GM23338 (cell line): ENCODE results near the gene IGF1R. TPM values are rescaled to one million over a fixed set of nuclear protein-coding genes. Genes with fewer than 3 reads are reported as not detected.

ENCODE experiments used
- ATAC-seq: fragments of 200-7000 bp; cut with Tn5 transposase; 3 replicates; pipeline ENCODE4 v1.9.1; 2020
- DNase-seq: peaks from one replicate; pipeline ENCODE4 v3.0.0-alpha.2; 2015; ENCODE audit warnings: low spot score
- H2AFZ ChIP-seq: fragments of 200-600 bp; sonication (generic); 2 replicates; pipeline ENCODE4 v1.8.0; 2016; ENCODE audit warnings: antibody characterized with exemption, mild to moderate bottlenecking, moderate library complexity
- H3F3A ChIP-seq: fragments of 200-600 bp; sonication (generic); replicated peaks from 2 replicates; pipeline ENCODE4 v1.8.0; 2017; ENCODE audit warnings: antibody characterized with exemption, mixed run types, low read depth
- H3K27ac ChIP-seq: fragments of 200-600 bp; sonication (generic); 2 replicates; pipeline ENCODE4 v1.6.1; 2016; ENCODE audit warnings: low read depth
- H3K27me3 ChIP-seq: fragments of 200-600 bp; sonication (generic); 2 replicates; pipeline ENCODE4 v1.8.0; 2016; ENCODE audit warnings: mild to moderate bottlenecking, mixed run types, moderate library complexity; ENCODE audit not compliant: insufficient read depth
- H3K36me3 ChIP-seq: fragments of 200-600 bp; sonication (generic); 2 replicates; pipeline ENCODE4 v1.8.0; 2016; ENCODE audit warnings: mild to moderate bottlenecking; ENCODE audit not compliant: insufficient read depth
- H3K4me1 ChIP-seq: fragments of 200-600 bp; sonication (generic); 2 replicates; pipeline ENCODE4 v1.8.0; 2016; ENCODE audit warnings: mild to moderate bottlenecking, moderate library complexity; ENCODE audit not compliant: insufficient read depth
- H3K4me2 ChIP-seq: fragments of 200-600 bp; sonication (generic); 2 replicates; pipeline ENCODE4 v1.7.1; 2017; ENCODE audit warnings: mixed run types
- H3K4me3 ChIP-seq: fragments of 200-600 bp; sonication (generic); 2 replicates; pipeline ENCODE4 v1.6.1; 2016; ENCODE audit warnings: mixed run types
- H3K79me2 ChIP-seq: fragments of 200-600 bp; sonication (generic); replicated peaks from 2 replicates; pipeline ENCODE4 v1.8.0; 2017; ENCODE audit warnings: mild to moderate bottlenecking; ENCODE audit not compliant: insufficient read depth
- H3K9me2 ChIP-seq: fragments of 200-600 bp; sonication (generic); 2 replicates; pipeline ENCODE4 v1.8.0; 2017; ENCODE audit not compliant: insufficient read depth
- H4K20me1 ChIP-seq: fragments of 200-600 bp; sonication (generic); replicated peaks from 2 replicates; pipeline ENCODE4 v1.8.0; 2017; ENCODE audit warnings: mild to moderate bottlenecking; ENCODE audit not compliant: insufficient read depth
- H3K27ac Mint-ChIP-seq: 2 replicates; pipeline ENCODE4 v1.8.0; 2020; ENCODE audit warnings: inconsistent platforms, mild to moderate bottlenecking, moderate library complexity, mixed read lengths
- H3K27me3 Mint-ChIP-seq: 3 replicates; pipeline ENCODE4 v1.8.0; 2022; ENCODE audit warnings: low read depth, mild to moderate bottlenecking, moderate library complexity, mixed read lengths, inconsistent platforms; ENCODE audit not compliant: insufficient read depth, poor library complexity
- H3K36me3 Mint-ChIP-seq: 3 replicates; pipeline ENCODE4 v1.8.0; 2021; ENCODE audit warnings: low read depth, mild to moderate bottlenecking, inconsistent platforms, moderate library complexity, mixed read lengths
- H3K4me1 Mint-ChIP-seq: 3 replicates; pipeline ENCODE4 v1.8.0; 2020; ENCODE audit warnings: mild to moderate bottlenecking, inconsistent platforms, mixed read lengths
- H3K4me3 Mint-ChIP-seq: 3 replicates; pipeline ENCODE4 v1.8.0; 2021; ENCODE audit warnings: moderate library complexity, mild to moderate bottlenecking, inconsistent platforms, mixed read lengths
- H3K9me3 Mint-ChIP-seq: 3 replicates; pipeline ENCODE4 v1.8.0; 2020; ENCODE audit warnings: moderate library complexity, mild to moderate bottlenecking, inconsistent platforms, mixed read lengths
- CREB1 ChIP-seq: fragments of 250-450 bp; sonication (Bioruptor Pico); IDR thresholded peaks from 2 replicates; pipeline ENCODE4 v1.5.0; 2020; ENCODE audit warnings: low read depth, mild to moderate bottlenecking, moderate library complexity
- EZH2 ChIP-seq: fragments of 200-600 bp; sonication (generic); IDR thresholded peaks from one replicate; pipeline ENCODE4 v1.8.0; 2017; ENCODE audit warnings: antibody characterized with exemption, mild to moderate bottlenecking, low read depth; ENCODE audit not compliant: unreplicated experiment
- EZH2phosphoT487 ChIP-seq: fragments of 200-600 bp; sonication (generic); IDR thresholded peaks from one replicate; pipeline ENCODE4 v1.8.1; 2018; ENCODE audit warnings: antibody characterized with exemption; ENCODE audit not compliant: unreplicated experiment
- JUNB ChIP-seq: IDR thresholded peaks from one replicate; pipeline ENCODE4 v1.6.1; 2016; ENCODE audit warnings: antibody characterized with exemption; ENCODE audit not compliant: unreplicated experiment
- NANOG ChIP-seq: IDR thresholded peaks from 2 replicates; pipeline ENCODE4 v1.6.1; 2016; ENCODE audit warnings: antibody characterized with exemption, borderline replicate concordance
- POLR2AphosphoS5 ChIP-seq: IDR thresholded peaks from 2 replicates; pipeline ENCODE4 v1.6.1; 2016; ENCODE audit warnings: antibody characterized with exemption, low read depth
- STAT1 ChIP-seq: IDR thresholded peaks from one replicate; pipeline ENCODE4 v1.6.1; 2016; ENCODE audit warnings: antibody characterized with exemption; ENCODE audit not compliant: unreplicated experiment
- ZNF114 ChIP-seq: fragments of 250-450 bp; sonication (Bioruptor Pico); IDR thresholded peaks from 2 replicates; pipeline ENCODE4 v1.5.0; 2020; ENCODE audit warnings: mild to moderate bottlenecking, moderate library complexity
- ZNF331 ChIP-seq: fragments of 250-450 bp; sonication (Bioruptor Pico); IDR thresholded peaks from 2 replicates; pipeline ENCODE4 v1.5.0; 2020; ENCODE audit warnings: low read depth, mild to moderate bottlenecking, moderate library complexity
- polyA plus RNA-seq: library from polyadenylated mRNA; unstranded; fragments of >200 nt; fragmentation: Nextera tagmentation; extraction: Ambion mirVana; gene quantifications from 2 replicates; pipeline ENCODE4 v1.2.1, GENCODE V29; 2016
- total RNA-seq: library from RNA; depleted of rRNA; stranded (reverse); fragments of >200 nt; shearing (Covaris generic); gene quantifications from 2 replicates; pipeline ENCODE4 v1.2.3, GENCODE V29; 2014
- TF ChIP-seq, protein P1 (sequence below): IDR thresholded peaks from 2 replicates; pipeline ENCODE4 v1.6.1; 2016; ENCODE audit warnings: antibody characterized with exemption
- TF ChIP-seq, protein P2 (sequence below), 2 experiments: fragments of 200-600 bp in 1 of 2; sonication (generic) in 1 of 2; conservative IDR thresholded peaks; 2 replicates each; pipeline versions ENCODE4 v1.5.1 to v1.6.1; 2016 to 2017; ENCODE audit warnings: antibody characterized with exemption in 2 of 2, low read depth in 2 of 2, mild to moderate bottlenecking in 2 of 2, moderate library complexity in 1 of 2
- TF ChIP-seq, protein P3 (sequence below): IDR thresholded peaks from one replicate; pipeline ENCODE4 v1.6.1; 2018; ENCODE audit warnings: antibody characterized with exemption; ENCODE audit not compliant: unreplicated experiment
- TF ChIP-seq, protein P4 (sequence below): fragments of 250-450 bp; sonication (Bioruptor Pico); IDR thresholded peaks from 2 replicates; pipeline ENCODE4 v1.5.0; 2020; ENCODE audit warnings: mild to moderate bottlenecking, moderate library complexity

IGF1R gene
- total and polyA plus RNA-seq, 2 experiments from 2014 or later: 20.4 to 92.2 TPM

DNA sequence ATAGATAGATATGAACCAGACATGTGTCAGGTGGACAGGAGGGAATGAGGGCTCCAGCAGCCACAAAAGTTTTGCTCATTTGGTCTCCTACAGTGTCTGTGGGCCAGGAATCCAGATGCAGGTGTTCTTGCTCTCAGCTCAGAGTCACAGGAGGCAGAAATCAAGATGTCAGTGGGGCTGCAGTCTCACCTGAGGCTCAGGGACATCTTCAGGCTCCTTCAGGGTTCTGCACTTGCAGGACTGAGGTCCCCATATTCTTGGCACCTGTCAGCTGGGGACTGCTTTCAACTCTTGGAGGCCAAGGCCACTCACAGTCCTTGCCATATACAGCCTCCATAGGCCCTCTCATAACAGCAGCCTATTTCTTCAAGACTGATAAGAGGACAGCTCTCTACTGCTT, 301.9 kb downstream of the IGF1R start:
- Histone ChIP-seq H3K4me2 (no peak overlapping the region), H3K9me2 (no peaks in the 10 kb centered on the region), H3F3A (no peaks in the 10 kb centered on the region), H2AFZ (no peak overlapping the region), H3K4me3 (no peak overlapping the region), H3K27ac (no peak overlapping the region), H3K79me2 (0 out of 2 replicates have a peak, but pooled peaks cover 2% of the 10 kb centered on the region), H3K4me1 (no peaks in the 10 kb centered on the region), H3K27me3 (no peaks in the 10 kb centered on the region), H4K20me1 (no peaks in the 10 kb centered on the region), H3K36me3 (peaks cover 9% of the 10 kb centered on the region)
- DNase-seq (no peak), ATAC-seq (no peak)
- Mint-ChIP-seq H3K9me3 (no peaks in the 10 kb centered on the region), H3K4me1 (no peaks in the 10 kb centered on the region), H3K27ac (no peak overlapping the region), H3K36me3 (peaks cover 61% of the 10 kb centered on the region), H3K27me3 (no peaks in the 10 kb centered on the region), H3K4me3 (no peak overlapping the region)
- TF ChIP-seq, protein P1, sequence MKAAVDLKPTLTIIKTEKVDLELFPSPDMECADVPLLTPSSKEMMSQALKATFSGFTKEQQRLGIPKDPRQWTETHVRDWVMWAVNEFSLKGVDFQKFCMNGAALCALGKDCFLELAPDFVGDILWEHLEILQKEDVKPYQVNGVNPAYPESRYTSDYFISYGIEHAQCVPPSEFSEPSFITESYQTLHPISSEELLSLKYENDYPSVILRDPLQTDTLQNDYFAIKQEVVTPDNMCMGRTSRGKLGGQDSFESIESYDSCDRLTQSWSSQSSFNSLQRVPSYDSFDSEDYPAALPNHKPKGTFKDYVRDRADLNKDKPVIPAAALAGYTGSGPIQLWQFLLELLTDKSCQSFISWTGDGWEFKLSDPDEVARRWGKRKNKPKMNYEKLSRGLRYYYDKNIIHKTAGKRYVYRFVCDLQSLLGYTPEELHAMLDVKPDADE: no peak
- TF ChIP-seq ZNF114 (CRISPR knock-in tag) (no peak), STAT1 (no peak), POLR2AphosphoS5 (no peak), NANOG (no peak), EZH2 (no peak), JUNB (no peak), CREB1 (CRISPR knock-in tag) (no peak), EZH2phosphoT487 (no peak), ZNF331 (CRISPR knock-in tag) (no peak)
- TF ChIP-seq, protein P2, sequence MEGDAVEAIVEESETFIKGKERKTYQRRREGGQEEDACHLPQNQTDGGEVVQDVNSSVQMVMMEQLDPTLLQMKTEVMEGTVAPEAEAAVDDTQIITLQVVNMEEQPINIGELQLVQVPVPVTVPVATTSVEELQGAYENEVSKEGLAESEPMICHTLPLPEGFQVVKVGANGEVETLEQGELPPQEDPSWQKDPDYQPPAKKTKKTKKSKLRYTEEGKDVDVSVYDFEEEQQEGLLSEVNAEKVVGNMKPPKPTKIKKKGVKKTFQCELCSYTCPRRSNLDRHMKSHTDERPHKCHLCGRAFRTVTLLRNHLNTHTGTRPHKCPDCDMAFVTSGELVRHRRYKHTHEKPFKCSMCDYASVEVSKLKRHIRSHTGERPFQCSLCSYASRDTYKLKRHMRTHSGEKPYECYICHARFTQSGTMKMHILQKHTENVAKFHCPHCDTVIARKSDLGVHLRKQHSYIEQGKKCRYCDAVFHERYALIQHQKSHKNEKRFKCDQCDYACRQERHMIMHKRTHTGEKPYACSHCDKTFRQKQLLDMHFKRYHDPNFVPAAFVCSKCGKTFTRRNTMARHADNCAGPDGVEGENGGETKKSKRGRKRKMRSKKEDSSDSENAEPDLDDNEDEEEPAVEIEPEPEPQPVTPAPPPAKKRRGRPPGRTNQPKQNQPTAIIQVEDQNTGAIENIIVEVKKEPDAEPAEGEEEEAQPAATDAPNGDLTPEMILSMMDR (conservative IDR thresholded peaks at IDR 0.05; ENCODE audit: low read depth in 2 of 2): no peak
- TF ChIP-seq, protein P3, sequence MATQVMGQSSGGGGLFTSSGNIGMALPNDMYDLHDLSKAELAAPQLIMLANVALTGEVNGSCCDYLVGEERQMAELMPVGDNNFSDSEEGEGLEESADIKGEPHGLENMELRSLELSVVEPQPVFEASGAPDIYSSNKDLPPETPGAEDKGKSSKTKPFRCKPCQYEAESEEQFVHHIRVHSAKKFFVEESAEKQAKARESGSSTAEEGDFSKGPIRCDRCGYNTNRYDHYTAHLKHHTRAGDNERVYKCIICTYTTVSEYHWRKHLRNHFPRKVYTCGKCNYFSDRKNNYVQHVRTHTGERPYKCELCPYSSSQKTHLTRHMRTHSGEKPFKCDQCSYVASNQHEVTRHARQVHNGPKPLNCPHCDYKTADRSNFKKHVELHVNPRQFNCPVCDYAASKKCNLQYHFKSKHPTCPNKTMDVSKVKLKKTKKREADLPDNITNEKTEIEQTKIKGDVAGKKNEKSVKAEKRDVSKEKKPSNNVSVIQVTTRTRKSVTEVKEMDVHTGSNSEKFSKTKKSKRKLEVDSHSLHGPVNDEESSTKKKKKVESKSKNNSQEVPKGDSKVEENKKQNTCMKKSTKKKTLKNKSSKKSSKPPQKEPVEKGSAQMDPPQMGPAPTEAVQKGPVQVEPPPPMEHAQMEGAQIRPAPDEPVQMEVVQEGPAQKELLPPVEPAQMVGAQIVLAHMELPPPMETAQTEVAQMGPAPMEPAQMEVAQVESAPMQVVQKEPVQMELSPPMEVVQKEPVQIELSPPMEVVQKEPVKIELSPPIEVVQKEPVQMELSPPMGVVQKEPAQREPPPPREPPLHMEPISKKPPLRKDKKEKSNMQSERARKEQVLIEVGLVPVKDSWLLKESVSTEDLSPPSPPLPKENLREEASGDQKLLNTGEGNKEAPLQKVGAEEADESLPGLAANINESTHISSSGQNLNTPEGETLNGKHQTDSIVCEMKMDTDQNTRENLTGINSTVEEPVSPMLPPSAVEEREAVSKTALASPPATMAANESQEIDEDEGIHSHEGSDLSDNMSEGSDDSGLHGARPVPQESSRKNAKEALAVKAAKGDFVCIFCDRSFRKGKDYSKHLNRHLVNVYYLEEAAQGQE: no peak
- TF ChIP-seq, protein P4, sequence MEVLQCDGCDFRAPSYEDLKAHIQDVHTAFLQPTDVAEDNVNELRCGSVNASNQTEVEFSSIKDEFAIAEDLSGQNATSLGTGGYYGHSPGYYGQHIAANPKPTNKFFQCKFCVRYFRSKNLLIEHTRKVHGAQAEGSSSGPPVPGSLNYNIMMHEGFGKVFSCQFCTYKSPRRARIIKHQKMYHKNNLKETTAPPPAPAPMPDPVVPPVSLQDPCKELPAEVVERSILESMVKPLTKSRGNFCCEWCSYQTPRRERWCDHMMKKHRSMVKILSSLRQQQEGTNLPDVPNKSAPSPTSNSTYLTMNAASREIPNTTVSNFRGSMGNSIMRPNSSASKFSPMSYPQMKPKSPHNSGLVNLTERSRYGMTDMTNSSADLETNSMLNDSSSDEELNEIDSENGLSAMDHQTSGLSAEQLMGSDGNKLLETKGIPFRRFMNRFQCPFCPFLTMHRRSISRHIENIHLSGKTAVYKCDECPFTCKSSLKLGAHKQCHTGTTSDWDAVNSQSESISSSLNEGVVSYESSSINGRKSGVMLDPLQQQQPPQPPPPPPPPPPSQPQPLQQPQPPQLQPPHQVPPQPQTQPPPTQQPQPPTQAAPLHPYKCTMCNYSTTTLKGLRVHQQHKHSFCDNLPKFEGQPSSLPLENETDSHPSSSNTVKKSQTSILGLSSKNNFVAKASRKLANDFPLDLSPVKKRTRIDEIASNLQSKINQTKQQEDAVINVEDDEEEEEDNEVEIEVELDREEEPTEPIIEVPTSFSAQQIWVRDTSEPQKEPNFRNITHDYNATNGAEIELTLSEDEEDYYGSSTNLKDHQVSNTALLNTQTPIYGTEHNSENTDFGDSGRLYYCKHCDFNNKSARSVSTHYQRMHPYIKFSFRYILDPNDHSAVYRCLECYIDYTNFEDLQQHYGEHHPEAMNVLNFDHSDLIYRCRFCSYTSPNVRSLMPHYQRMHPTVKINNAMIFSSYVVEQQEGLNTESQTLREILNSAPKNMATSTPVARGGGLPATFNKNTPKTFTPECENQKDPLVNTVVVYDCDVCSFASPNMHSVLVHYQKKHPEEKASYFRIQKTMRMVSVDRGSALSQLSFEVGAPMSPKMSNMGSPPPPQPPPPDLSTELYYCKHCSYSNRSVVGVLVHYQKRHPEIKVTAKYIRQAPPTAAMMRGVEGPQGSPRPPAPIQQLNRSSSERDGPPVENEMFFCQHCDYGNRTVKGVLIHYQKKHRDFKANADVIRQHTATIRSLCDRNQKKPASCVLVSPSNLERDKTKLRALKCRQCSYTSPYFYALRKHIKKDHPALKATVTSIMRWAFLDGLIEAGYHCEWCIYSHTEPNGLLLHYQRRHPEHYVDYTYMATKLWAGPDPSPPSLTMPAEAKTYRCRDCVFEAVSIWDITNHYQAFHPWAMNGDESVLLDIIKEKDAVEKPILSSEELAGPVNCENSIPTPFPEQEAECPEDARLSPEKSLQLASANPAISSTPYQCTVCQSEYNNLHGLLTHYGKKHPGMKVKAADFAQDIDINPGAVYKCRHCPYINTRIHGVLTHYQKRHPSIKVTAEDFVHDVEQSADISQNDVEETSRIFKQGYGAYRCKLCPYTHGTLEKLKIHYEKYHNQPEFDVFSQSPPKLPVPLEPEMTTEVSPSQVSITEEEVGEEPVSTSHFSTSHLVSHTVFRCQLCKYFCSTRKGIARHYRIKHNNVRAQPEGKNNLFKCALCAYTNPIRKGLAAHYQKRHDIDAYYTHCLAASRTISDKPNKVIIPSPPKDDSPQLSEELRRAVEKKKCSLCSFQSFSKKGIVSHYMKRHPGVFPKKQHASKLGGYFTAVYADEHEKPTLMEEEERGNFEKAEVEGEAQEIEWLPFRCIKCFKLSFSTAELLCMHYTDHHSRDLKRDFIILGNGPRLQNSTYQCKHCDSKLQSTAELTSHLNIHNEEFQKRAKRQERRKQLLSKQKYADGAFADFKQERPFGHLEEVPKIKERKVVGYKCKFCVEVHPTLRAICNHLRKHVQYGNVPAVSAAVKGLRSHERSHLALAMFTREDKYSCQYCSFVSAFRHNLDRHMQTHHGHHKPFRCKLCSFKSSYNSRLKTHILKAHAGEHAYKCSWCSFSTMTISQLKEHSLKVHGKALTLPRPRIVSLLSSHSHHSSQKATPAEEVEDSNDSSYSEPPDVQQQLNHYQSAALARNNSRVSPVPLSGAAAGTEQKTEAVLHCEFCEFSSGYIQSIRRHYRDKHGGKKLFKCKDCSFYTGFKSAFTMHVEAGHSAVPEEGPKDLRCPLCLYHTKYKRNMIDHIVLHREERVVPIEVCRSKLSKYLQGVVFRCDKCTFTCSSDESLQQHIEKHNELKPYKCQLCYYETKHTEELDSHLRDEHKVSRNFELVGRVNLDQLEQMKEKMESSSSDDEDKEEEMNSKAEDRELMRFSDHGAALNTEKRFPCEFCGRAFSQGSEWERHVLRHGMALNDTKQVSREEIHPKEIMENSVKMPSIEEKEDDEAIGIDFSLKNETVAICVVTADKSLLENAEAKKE: no peak
